Smooth muscle cell of the brain vasculature (primary cell): ENCODE measurements around the gene FAM210B.
A peak's percentile ranks its signal among the peaks of the same experiment; 100 is the strongest.
"Not testable (repeated sequence)": the region's sequence is repeated elsewhere in the genome, so short reads cannot be mapped to it uniquely, and the experiment has no call there.

Source experiments
- DNase-seq: peaks from one replicate; pipeline ENCODE4 v3.0.0-alpha.2; 2012; ENCODE audit warnings: low read depth, low spot score

Gene FAM210B

DNA sequence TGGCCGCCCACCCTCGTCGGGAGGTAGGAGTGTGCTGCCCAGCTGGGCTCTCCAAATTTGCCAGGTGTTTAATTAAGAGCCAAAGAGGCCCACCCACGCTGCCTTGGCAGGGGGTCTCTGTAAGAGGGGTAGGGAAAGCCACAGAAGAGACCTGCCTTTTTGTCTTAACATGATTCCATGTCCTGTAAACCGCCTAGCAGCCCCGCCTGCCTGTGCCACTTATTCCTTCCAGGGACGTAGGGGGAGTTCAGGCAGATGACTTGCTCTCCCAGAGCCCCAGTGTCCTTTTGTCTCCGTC lies 2.1 kb downstream of the FAM210B start:
- DNase-seq, result no peak

GRCh38 chr20:56361900-56362299 lies 3.1 kb downstream of the FAM210B start:
- DNase-seq, result no peak

GRCh38 chr20:56362833-56363413 lies 4.1 kb downstream of the FAM210B start:
- DNase-seq, result no peak

DNA sequence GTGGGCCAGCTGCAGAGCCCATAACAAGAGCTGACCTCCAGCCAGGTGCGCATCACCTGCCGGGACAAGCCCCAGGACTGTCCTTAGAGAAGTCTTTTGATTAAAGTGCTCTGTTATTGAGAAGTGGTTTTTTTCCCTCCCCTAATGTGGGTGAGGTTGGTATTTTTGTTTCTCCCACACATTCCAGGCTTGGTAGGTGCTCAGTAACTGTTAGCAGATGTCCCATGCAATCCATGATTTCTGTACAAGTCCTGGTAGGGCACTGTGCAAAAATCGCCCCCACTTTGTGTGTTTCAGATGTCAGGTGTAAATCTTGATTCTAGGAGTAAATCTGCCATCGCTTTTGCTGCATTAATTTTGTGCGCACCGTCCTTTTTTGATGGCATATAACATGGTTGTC lies 4.7 kb downstream of the FAM210B start:
- no peak for DNase-seq

- DNase-seq, result no peak
These were observed 9.8 kb downstream of the FAM210B start for GRCh38 chr20:56368351-56369134.

DNA sequence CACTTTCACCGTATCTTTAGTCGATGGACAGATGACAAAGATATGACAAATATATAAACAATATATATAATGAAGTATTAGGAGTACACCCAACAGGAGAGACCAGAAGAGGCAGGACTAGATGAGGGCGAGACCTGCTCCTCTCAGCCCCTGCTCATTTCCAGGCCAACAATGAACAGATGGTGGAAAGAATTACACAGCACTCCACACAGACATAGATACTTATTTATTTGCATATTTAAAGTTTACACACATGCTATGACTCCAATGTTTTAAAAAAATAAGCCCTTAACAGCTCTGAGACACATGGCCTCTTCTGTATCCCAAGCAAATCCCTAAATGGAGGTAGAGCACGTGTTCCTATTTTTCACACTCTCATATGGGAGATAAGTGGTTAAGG lies 10.4 kb downstream of the FAM210B start:
- no peak for DNase-seq

DNA sequence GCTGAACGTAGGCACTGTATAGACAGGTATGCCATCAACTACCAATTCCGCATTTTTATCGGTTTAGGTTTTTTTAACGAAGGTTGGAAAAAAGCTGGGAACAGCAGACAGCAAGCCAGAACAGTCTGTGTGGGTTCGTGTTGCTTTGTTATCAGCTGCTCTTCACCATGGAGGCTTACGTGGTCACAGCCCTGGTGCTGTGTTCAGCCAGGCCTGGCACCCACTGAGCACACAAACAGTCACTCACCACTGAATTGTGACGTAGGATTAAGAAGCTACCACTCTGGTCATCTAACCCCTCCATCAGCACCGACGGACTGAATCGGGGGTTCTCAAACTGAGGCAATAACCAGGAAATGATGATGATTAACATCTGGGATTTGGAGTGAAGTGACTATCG lies 13.2 kb downstream of the FAM210B start:
- DNase-seq, result no peak

DNA sequence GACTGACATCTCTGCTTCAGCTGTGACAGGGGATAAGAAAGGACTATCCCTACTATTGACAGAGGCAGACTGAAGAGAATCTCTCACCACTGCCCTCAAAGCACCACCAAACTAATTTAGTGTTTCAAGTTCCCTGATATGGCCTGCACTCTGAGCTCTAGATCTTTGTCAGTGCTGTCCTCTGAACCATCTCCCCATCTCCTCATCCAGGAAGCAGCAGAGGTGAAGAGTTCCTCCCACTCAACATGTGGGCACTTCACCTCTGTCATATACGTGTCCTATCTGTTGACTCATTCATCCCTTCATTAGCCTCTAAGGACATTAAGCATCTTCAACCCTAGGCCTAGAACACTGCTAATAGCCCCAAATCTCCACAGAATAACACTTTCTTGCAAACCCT lies 14.1 kb downstream of the FAM210B start:
- DNase-seq, result no peak

DNA sequence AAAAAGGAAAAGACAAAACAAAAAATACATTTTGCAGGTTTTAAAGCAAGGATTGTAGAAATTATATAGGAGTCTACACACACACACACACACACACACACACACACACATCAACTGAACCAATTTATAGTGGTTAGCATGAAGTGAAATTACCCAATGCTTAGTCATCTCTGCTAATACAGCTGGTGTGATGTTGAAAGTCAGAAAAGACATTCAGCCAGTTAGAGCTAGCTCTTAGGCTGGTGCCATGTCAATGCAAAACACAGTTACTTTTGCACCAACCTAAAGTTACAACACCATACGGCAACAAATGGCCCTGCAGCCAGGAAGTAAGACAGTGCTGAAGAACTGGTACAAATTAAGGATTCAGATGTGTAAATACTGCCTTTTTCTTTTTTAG lies 15.2 kb downstream of the FAM210B start:
- no peak for DNase-seq

- no peak for DNase-seq
These were observed 17.6 kb downstream of the FAM210B start for GRCh38 chr20:56376331-56376730.

DNA sequence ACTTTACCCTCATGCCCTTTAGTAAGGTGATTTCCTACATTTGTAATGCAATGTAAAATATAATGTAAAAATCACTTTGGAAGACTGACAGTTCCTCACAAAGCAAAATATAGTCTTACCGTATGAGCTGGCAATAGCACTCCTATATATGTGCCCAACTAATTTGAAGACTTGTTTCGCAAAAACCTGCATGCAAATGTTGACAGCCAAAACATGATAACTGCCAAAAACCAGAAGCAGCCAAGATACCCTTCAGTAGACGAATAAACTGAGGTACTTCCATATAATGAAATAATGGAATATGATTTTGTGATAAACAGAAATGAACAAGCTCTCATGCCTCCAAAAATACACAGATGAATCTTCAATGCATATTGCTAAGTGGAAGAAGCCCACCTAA lies 19.6 kb downstream of the FAM210B start:
- DNase-seq, result no peak

- DNase-seq, result no peak
These were observed 21.6 kb downstream of the FAM210B start for GRCh38 chr20:56380375-56380774.

- DNase-seq, result no peak
These were observed 22.7 kb downstream of the FAM210B start for GRCh38 chr20:56381501-56381900.

- no peak for DNase-seq
These were observed 23.9 kb downstream of the FAM210B start for GRCh38 chr20:56382696-56383095.

DNA sequence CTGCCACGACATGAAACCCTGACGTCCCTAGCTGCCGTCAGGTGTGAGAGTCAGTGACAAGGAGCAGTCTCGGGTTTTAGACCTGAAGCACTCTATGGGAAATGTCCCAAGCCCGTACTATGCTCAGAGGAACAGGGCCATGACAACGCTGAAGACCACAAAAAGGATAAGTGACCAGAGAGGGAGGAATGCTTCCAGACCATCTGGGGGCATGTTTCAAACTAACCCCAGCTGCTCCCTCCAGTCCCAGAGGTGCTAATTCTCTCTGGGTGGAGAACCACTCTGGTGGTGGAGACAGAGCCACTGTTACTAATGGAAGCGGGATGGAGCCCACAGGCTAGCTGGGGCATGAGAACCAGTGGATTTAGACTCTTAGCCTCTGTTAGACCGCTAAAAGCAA lies 24.6 kb downstream of the FAM210B start:
- DNase-seq, result no peak

DNA sequence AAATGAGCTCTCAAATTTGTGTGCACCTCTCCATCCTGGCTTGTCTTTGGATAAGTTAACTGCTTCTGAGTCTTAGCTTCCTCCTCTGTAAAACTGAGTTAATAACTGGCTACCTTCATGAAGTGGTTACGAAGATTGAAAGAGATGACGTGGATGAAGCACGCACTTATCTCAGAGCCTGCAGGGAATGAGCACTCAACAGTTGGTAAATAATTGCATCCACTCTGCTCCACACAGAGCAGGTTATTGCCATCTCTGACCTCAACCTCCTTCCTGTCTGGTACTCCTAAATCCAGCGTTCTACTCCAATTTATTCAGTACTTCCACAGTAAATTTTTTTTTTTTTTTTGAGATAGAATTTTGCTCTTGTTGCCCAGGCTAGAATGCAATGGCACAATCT lies 26.4 kb downstream of the FAM210B start:
- no peak for DNase-seq

DNA sequence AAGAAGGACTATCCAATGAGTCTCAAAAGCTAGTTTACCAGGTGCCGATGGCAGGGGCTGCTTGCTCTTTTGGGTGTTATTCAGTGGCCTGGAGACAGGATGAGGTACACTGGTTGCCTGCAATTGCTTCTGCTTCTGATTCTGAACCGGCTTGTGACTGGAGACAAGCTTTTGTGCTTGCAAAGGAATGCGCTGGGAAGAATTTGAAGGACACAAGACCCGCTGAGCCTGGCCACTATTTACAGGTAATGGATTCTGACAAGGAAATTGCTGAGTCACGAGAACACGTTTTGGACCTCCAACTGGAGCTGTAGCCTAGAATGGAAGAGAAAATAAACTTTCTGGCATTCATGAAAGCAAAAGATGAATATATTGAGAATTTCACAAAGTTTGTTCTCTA lies 27.4 kb downstream of the FAM210B start:
- no peak for DNase-seq

DNA sequence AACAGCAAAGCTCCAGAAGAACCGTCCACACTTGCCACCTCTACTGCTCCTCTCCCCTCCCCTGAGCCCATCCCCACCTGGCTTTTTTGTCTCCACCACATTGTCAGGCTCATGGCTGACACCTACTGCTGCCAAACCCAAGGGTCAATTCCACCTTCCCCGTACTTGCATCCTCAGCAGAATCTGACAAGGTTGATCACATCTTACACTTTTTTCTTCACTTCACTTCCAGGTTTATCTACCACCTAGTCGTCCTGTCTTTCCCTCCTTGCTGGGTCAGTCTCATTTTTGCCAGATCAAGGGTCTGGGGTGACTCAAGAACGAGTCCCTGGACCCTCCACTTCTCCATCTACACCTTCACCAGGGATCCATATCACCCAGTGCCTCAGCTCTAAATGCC lies 30.1 kb downstream of the FAM210B start:
- DNase-seq, result no peak

DNA sequence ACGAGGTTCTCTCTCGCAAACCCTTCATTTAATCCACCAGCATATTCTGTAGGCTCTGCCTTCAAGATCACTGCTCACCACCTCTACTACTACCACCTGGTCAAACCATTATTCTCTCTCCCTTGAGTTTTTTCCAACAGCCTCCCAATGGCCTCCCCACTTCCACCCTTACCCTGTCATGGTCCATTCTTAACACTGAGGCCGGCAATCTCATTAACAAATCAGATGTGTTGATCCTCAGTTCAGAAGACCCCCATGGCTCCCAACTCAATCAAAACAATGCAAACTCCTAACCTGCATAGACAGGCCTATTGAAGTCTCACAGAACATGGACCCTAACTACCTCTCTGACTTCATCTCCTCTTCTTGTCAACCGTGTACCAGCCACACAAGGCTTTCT lies 31.0 kb downstream of the FAM210B start:
- DNase-seq, result no peak

GRCh38 chr20:56390396-56390795 lies 31.6 kb downstream of the FAM210B start:
- DNase-seq, result not testable (repeated sequence)

DNA sequence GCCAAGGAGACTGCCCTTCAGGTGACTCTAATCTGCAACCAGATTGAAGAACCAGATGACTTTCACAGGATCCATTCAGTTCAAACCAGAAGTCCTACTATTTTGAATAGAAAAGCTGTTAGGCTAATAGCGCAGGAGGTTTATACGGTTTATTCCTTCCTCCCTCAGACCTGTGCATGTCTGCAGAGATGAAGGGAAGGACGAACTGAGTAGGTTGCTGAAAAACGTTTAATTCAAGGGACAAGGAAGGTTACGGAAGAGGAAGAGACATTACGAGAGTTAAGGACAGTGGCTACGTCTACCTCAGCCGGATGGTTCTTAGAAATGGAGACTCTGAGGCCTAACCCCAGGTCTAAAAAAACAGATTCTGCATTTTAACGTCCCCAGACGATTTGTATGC lies 32.3 kb downstream of the FAM210B start:
- DNase-seq, result no peak

GRCh38 chr20:56391596-56392131 lies 32.9 kb downstream of the FAM210B start:
- DNase-seq, result no peak

GRCh38 chr20:56392132-56392880 lies 33.5 kb downstream of the FAM210B start, which contains the start of the genes AURKA and CSTF1:
AURKA (minus strand) TSS chr20:56392215; CDS start chr20:56388197, 4,018 bp downstream.
CSTF1 (plus strand) TSS chr20:56392645; CDS start chr20:56395553, 2,908 bp downstream.
- peak; percentile 99 for DNase-seq
